HFFc6 (cell line): ENCODE data around the gene SLC5A4. TPM values are rescaled to one million over a fixed set of nuclear protein-coding genes. Genes with fewer than 3 reads are reported as not detected.
"Not testable (repeated sequence)": the region's sequence is repeated elsewhere in the genome, so short reads cannot be mapped to it uniquely, and the experiment has no call there.

Experiments used
- DNase-seq: peaks from one replicate; pipeline ENCODE4 v3.0.0-alpha.2; 2018
- H3K27ac Mint-ChIP-seq: 2 replicates; pipeline ENCODE4 v1.8.0; 2020; ENCODE audit warnings: mild to moderate bottlenecking, mixed read lengths
- H3K27me3 Mint-ChIP-seq: 2 replicates; pipeline ENCODE4 v1.8.0; 2021; ENCODE audit warnings: mild to moderate bottlenecking, moderate library complexity, mixed read lengths; ENCODE audit not compliant: insufficient read depth
- H3K36me3 Mint-ChIP-seq: 2 replicates; pipeline ENCODE4 v1.8.0; 2021; ENCODE audit warnings: low read depth, mixed read lengths
- H3K4me1 Mint-ChIP-seq: 2 replicates; pipeline ENCODE4 v1.8.0; 2020; ENCODE audit warnings: low read depth, mixed read lengths
- H3K4me3 Mint-ChIP-seq: 2 replicates; pipeline ENCODE4 v1.8.0; 2020; ENCODE audit warnings: mild to moderate bottlenecking, moderate library complexity, mixed read lengths
- H3K9me3 Mint-ChIP-seq: 2 replicates; pipeline ENCODE4 v1.8.0; 2020; ENCODE audit warnings: mild to moderate bottlenecking, mixed read lengths
- total RNA-seq, 6 experiments: library from RNA; stranded (reverse); fragmentation: NEBNext Ultra II Directional; extraction: Animal tissue kit (Norgen Biotek cat#: 25700); gene quantifications; 2 replicates in 1 of 6; 3 replicates in 5 of 6; pipeline ENCODE4 v1.2.3, GENCODE V29; 2021
- TF ChIP-seq, protein P1 (sequence below): fragments of 200-600 bp; sonication (generic); IDR thresholded peaks from 2 replicates; pipeline ENCODE4 v1.5.0; 2021; ENCODE audit warnings: antibody characterized with exemption, mild to moderate bottlenecking

Gene SLC5A4
- total RNA-seq, 6 experiments from 2014 or later: not detected

- Mint-ChIP-seq H3K27me3 (peaks cover 38% of the 10 kb centered on the region), H3K27ac (no peak overlapping the region), H3K4me1 (no peaks in the 10 kb centered on the region), H3K9me3 (no peaks in the 10 kb centered on the region), H3K4me3 (no peak overlapping the region), H3K36me3 (no peaks in the 10 kb centered on the region)
- no peak for DNase-seq
- TF ChIP-seq, protein P1, sequence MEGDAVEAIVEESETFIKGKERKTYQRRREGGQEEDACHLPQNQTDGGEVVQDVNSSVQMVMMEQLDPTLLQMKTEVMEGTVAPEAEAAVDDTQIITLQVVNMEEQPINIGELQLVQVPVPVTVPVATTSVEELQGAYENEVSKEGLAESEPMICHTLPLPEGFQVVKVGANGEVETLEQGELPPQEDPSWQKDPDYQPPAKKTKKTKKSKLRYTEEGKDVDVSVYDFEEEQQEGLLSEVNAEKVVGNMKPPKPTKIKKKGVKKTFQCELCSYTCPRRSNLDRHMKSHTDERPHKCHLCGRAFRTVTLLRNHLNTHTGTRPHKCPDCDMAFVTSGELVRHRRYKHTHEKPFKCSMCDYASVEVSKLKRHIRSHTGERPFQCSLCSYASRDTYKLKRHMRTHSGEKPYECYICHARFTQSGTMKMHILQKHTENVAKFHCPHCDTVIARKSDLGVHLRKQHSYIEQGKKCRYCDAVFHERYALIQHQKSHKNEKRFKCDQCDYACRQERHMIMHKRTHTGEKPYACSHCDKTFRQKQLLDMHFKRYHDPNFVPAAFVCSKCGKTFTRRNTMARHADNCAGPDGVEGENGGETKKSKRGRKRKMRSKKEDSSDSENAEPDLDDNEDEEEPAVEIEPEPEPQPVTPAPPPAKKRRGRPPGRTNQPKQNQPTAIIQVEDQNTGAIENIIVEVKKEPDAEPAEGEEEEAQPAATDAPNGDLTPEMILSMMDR: no peak
Observed at GRCh38 chr22:32199341-32199740, 55.8 kb downstream of the SLC5A4 start.

GRCh38 chr22:32197553-32198226 lies 57.5 kb downstream of the SLC5A4 start:
- not testable (repeated sequence) for H3K36me3 Mint-ChIP-seq, H3K27ac Mint-ChIP-seq, H3K9me3 Mint-ChIP-seq, H3K4me3 Mint-ChIP-seq, H3K4me1 Mint-ChIP-seq, DNase-seq
- H3K27me3 Mint-ChIP-seq: peaks cover 23% of the 10 kb centered on the region

GRCh38 chr22:32195900-32196299 lies 59.2 kb downstream of the SLC5A4 start:
- not testable (repeated sequence) for H3K4me1 Mint-ChIP-seq, H3K27ac Mint-ChIP-seq, H3K9me3 Mint-ChIP-seq, DNase-seq, H3K4me3 Mint-ChIP-seq, H3K36me3 Mint-ChIP-seq
- peaks cover 21% of the 10 kb centered on the region for H3K27me3 Mint-ChIP-seq

DNA sequence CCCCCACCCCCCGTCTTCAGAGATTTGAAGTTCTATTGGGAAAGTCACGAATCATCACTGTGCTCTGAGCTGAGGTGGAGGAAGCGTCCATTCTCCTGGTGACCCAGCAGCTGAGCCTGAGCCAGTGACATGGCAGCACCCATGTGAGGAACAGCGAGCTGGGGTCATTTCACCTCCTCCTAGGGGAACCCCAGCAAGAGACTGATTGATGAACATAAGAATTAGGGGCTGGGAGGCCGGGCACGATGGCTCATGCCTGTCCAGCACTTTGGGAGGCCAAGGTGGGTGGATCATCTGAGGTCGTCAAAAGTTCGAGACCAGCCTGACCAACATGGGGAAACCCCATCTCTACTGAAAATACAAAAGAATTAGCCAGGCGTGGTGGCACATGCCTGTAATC lies 61.8 kb downstream of the SLC5A4 start:
- H3K36me3 Mint-ChIP-seq, H3K27ac Mint-ChIP-seq, H3K4me3 Mint-ChIP-seq, H3K4me1 Mint-ChIP-seq, DNase-seq, H3K9me3 Mint-ChIP-seq: not testable (repeated sequence)
- H3K27me3 Mint-ChIP-seq: peaks cover 10% of the 10 kb centered on the region; the same call in 1 of the 2 replicates

DNA sequence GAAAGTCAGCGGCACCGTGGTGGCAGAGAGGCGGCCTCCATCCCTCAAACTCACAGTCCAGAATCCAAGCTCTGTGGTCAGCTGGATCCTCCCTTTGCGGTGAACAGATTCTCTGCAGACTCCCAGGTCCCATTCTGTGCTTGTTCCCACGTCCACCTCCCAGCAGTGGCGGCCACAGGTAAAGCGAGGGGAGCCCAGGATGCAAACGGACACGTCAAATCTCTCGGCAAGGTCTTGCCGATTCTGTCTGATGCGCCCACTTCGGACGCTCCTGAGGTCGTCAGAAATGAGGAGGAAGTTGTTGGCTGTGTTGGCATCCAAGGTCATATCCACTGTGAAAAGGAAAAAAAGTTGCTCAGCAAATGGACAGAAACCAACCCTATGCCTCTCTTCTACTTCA lies 64.1 kb downstream of the SLC5A4 start:
- H3K4me1 Mint-ChIP-seq, H3K4me3 Mint-ChIP-seq, H3K36me3 Mint-ChIP-seq, DNase-seq, H3K9me3 Mint-ChIP-seq, H3K27ac Mint-ChIP-seq: not testable (repeated sequence)
- H3K27me3 Mint-ChIP-seq: peaks cover 19% of the 10 kb centered on the region

GRCh38 chr22:32185821-32186220 lies 69.3 kb downstream of the SLC5A4 start:
- H3K4me1 Mint-ChIP-seq: no peaks in the 10 kb centered on the region
- TF ChIP-seq, protein P1: no peak

GRCh38 chr22:32183625-32184024 lies 71.5 kb downstream of the SLC5A4 start:
- Mint-ChIP-seq H3K9me3 (no peaks in the 10 kb centered on the region), H3K4me3 (no peak overlapping the region), H3K4me1 (no peaks in the 10 kb centered on the region), H3K27me3 (peaks cover 14% of the 10 kb centered on the region), H3K27ac (no peak overlapping the region), H3K36me3 (no peaks in the 10 kb centered on the region)
- TF ChIP-seq, protein P1: no peak
- DNase-seq: no peak

More at GRCh38 chr22:32185821-32186220, 69.3 kb downstream of the SLC5A4 start:
- Mint-ChIP-seq H3K27me3 (peaks cover 11% of the 10 kb centered on the region), H3K4me3 (no peak overlapping the region), H3K27ac (no peak overlapping the region), H3K9me3 (no peaks in the 10 kb centered on the region), H3K36me3 (no peaks in the 10 kb centered on the region)
- no peak for DNase-seq

- Mint-ChIP-seq H3K27me3 (peaks cover 17% of the 10 kb centered on the region), H3K4me1 (no peaks in the 10 kb centered on the region), H3K9me3 (no peaks in the 10 kb centered on the region), H3K4me3 (no peak overlapping the region), H3K36me3 (no peaks in the 10 kb centered on the region), H3K27ac (no peak overlapping the region)
- TF ChIP-seq, protein P1: no peak
- no peak for DNase-seq
Observed at GRCh38 chr22:32181043-32181442, 74.1 kb downstream of the SLC5A4 start.
